GM10266 (cell line): ENCODE measurements around the gene P2RX1.

ENCODE experiments used
- DNase-seq: peaks from one replicate; pipeline ENCODE4 v3.0.0; 2012; ENCODE audit errors: extremely low spot score
- TF ChIP-seq, protein P1 (sequence below): IDR thresholded peaks from 2 replicates; pipeline ENCODE4 v1.5.1; 2012; ENCODE audit warnings: mild to moderate bottlenecking, low read depth; ENCODE audit not compliant: control insufficient read depth, insufficient read depth; ENCODE audit errors: missing control alignments

P2RX1 gene

DNA sequence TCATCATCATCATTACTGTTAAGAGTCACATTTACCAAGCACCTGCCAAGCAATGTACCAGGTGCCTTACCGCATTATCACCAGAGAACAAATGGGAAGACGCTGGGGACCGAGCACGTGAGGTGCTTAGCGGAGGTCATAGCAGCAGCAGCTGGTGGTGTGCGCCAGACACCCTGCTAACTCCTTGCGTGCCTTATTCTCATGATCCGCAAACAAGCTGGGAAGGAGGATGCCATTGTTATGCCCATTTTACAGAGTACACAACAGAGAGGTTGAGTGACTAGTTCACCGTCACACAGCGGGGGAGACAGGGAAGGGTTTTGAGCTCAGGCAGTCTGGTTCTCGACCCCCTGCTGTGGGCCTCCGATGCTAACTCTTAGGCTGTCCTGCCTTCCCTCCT is 40.7 kb upstream of the P2RX1 start:
- no peak for DNase-seq

DNA sequence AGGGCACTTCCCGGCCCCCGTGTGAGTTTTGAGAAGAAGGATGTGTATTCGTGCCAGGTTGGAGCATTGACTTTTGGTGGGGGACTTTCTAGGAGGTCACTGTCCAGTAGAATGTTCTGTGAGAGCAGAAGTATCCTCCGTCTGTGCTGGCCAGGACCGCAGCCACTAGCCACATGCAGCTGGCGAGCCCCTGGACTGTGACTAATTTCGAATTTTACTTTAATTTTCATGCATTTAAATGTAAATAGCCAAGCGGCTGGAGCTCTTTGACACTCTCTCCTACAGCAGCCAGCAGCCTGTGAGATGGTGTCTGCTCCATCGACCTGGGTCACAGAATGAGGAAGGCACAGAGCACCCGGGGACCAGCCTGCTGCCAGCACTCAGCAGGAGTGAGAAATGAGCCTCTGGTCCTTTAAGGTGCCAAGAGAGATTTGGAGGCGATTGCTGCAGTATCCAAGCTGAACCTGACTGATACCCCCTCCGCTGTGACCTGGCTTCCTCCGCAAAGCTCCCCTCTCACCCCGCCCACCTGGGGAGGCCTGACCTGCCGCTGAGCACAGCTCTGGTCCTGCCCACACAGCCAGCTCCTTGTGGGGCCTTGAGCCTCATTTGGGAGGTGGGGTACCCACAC is 40.2 kb upstream of the P2RX1 start:
- no peak for DNase-seq
- TF ChIP-seq, protein P1, sequence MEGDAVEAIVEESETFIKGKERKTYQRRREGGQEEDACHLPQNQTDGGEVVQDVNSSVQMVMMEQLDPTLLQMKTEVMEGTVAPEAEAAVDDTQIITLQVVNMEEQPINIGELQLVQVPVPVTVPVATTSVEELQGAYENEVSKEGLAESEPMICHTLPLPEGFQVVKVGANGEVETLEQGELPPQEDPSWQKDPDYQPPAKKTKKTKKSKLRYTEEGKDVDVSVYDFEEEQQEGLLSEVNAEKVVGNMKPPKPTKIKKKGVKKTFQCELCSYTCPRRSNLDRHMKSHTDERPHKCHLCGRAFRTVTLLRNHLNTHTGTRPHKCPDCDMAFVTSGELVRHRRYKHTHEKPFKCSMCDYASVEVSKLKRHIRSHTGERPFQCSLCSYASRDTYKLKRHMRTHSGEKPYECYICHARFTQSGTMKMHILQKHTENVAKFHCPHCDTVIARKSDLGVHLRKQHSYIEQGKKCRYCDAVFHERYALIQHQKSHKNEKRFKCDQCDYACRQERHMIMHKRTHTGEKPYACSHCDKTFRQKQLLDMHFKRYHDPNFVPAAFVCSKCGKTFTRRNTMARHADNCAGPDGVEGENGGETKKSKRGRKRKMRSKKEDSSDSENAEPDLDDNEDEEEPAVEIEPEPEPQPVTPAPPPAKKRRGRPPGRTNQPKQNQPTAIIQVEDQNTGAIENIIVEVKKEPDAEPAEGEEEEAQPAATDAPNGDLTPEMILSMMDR: no peak

More for the DNA sequence above, 40.7 kb upstream of the P2RX1 start:
- TF ChIP-seq, protein P1: no peak

GRCh38 chr17:3955673-3955988 is 39.4 kb upstream of the P2RX1 start:
- TF ChIP-seq, protein P1: no peak
- no peak for DNase-seq

- TF ChIP-seq, protein P1: no peak
- DNase-seq: no peak
Observed at GRCh38 chr17:3954976-3955672, 38.9 kb upstream of the P2RX1 start.

- no peak for DNase-seq
Observed at GRCh38 chr17:3954086-3954485, 37.8 kb upstream of the P2RX1 start.

GRCh38 chr17:3953542-3953941 is 37.3 kb upstream of the P2RX1 start:
- TF ChIP-seq, protein P1: no peak
- DNase-seq: no peak

More at GRCh38 chr17:3954086-3954485, 37.8 kb upstream of the P2RX1 start:
- TF ChIP-seq, protein P1: no peak

DNA sequence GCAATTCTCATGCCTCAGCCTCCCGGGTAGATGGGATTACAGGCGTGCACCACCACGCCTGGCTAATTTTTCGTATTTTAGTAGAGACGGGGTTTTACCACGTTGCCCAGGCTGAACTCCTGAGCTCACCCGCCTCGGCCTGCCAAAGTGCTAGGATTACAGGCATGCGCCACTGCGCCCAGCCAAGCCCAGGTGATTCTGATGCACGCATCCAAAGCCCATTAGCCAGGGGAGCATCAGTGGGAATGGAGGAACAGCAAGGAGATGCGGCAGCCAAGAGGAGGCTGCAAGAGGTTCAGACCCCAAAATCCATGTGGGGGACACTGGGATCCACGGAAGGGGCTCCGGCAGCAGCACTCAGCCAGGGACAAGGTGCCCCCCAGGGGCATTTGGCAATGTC is 35.9 kb upstream of the P2RX1 start:
- DNase-seq: no peak
- TF ChIP-seq, protein P1: no peak
